ENCODE data around the gene CEP97.

- TF ChIP-seq POLR2A (IDR thresholded peaks at IDR 0.05; ENCODE audit: low read length) (no peak), GATA1 (IDR thresholded peaks at IDR 0.05; ENCODE audit: low read depth, low read length) (no peak)
Measured at GRCh38 chr3:101817992-101818391, 93.6 kb downstream of the CEP97 start.
